HepG2 (cell line): ENCODE data around the gene TMX2. TPM values are rescaled to one million over a fixed set of nuclear protein-coding genes. Genes with fewer than 3 reads are reported as not detected.
A peak's percentile ranks its signal among the peaks of the same experiment; 100 is the strongest.

ENCODE experiments used
- ATF6 ChIP-seq: sonication (generic); formaldehyde crosslinking; conservative IDR thresholded peaks from 2 replicates; pipeline ENCODE4 v1.4.0; 2020; ENCODE audit warnings: missing genetic modification reagents
- CHD2 ChIP-seq: IDR thresholded peaks from 2 replicates; pipeline ENCODE4 v1.6.1; 2011; ENCODE audit warnings: low read depth, low read length, improper control_type of control experiment
- E2F5 ChIP-seq: sonication (generic); formaldehyde crosslinking; conservative IDR thresholded peaks from 2 replicates; pipeline ENCODE4 v1.4.0; 2020; ENCODE audit warnings: missing genetic modification reagents
- HMG20B ChIP-seq: conservative IDR thresholded peaks from 2 replicates; pipeline ENCODE4 v1.6.1; 2016; ENCODE audit warnings: missing genetic modification reagents, missing compliant biosample characterization
- HMGXB3 ChIP-seq: sonication (generic); formaldehyde crosslinking; IDR thresholded peaks from 2 replicates; pipeline ENCODE4 v1.4.0; 2020; ENCODE audit warnings: missing genetic modification reagents, borderline replicate concordance
- IKZF5 ChIP-seq: IDR thresholded peaks from 2 replicates; pipeline ENCODE4 v1.6.1; 2018; ENCODE audit warnings: missing genetic modification reagents, mild to moderate bottlenecking, missing compliant biosample characterization
- NCOA5 ChIP-seq: sonication (generic); formaldehyde crosslinking; IDR thresholded peaks from 2 replicates; pipeline ENCODE4 v1.4.0; 2020; ENCODE audit warnings: missing genetic modification reagents
- NR0B2 ChIP-seq: sonication (generic); formaldehyde crosslinking; IDR thresholded peaks from 2 replicates; pipeline ENCODE4 v1.4.0; 2020; ENCODE audit warnings: mild to moderate bottlenecking, missing genetic modification reagents
- NR2F2 ChIP-seq: IDR thresholded peaks from 2 replicates; pipeline ENCODE4 v1.6.1; 2012; ENCODE audit warnings: low read depth, inconsistent platforms, borderline replicate concordance
- SIX1 ChIP-seq: sonication (generic); formaldehyde crosslinking; IDR thresholded peaks from 2 replicates; pipeline ENCODE4 v1.4.0; 2020; ENCODE audit warnings: missing genetic modification reagents, borderline replicate concordance
- TEAD2 ChIP-seq: sonication (generic); formaldehyde crosslinking; IDR thresholded peaks from 2 replicates; pipeline ENCODE4 v1.9.0; 2021; ENCODE audit warnings: missing genetic modification reagents
- ZBTB33 ChIP-seq: sonication (generic); formaldehyde crosslinking; IDR thresholded peaks from 2 replicates; pipeline ENCODE4 v1.4.0; 2020; ENCODE audit warnings: missing genetic modification reagents
- ZFP36L2 ChIP-seq: sonication (generic); formaldehyde crosslinking; IDR thresholded peaks from 2 replicates; pipeline ENCODE4 v1.4.0; 2020; ENCODE audit warnings: missing genetic modification reagents
- ZMAT5 ChIP-seq: sonication (generic); formaldehyde crosslinking; IDR thresholded peaks from 2 replicates; pipeline ENCODE4 v1.5.0; 2020; ENCODE audit warnings: mild to moderate bottlenecking, low read depth, missing genetic modification reagents, borderline replicate concordance
- ZNF510 ChIP-seq: sonication (generic); formaldehyde crosslinking; IDR thresholded peaks from 2 replicates; pipeline ENCODE4 v1.4.0; 2020; ENCODE audit warnings: low read depth, mild to moderate bottlenecking, missing genetic modification reagents
- ZNF615 ChIP-seq: sonication (generic); formaldehyde crosslinking; IDR thresholded peaks from 2 replicates; pipeline ENCODE4 v1.5.0; 2020; ENCODE audit warnings: mild to moderate bottlenecking, missing genetic modification reagents, borderline replicate concordance
- ZNF7 ChIP-seq: IDR thresholded peaks from 2 replicates; pipeline ENCODE4 v1.6.1; 2016; ENCODE audit warnings: missing biosample characterization, missing genetic modification reagents
- ZSCAN25 ChIP-seq: sonication (generic); formaldehyde crosslinking; IDR thresholded peaks from 2 replicates; pipeline ENCODE4 v1.8.0; 2022; ENCODE audit warnings: mild to moderate bottlenecking, missing genetic modification reagents
- polyA plus RNA-seq, 8 experiments: library from polyadenylated mRNA; depleted of rRNA in 3 of 8; stranded (reverse) in 7 of 8; unstranded in 1 of 8; fragments of >200 nt; fragmentation: Illumina TruSeq in 4 of 8; extraction: Trizol in 4 of 8; gene quantifications; 2 replicates each; pipeline versions ENCODE4 v1.2.1 to v1.2.3, GENCODE V29; 2011 to 2016; ENCODE audit warnings: low read depth in 4 of 8, missing spikeins in 1 of 8, mixed read lengths in 1 of 8; ENCODE audit not compliant: insufficient read depth in 1 of 8
- total RNA-seq, 5 experiments: library from RNA; depleted of rRNA; stranded (reverse); fragments of >200 nt; fragmentation: Illumina TruSeq; extraction: Trizol; gene quantifications; 2 replicates each; pipeline ENCODE4 v1.2.3, GENCODE V29; 2016; ENCODE audit warnings: low read depth in 1 of 5

Gene TMX2
- total and polyA plus RNA-seq, 2 of the 13 experiments (the other 11 are each of a cell fraction or from before 2014, with no cell fraction given), result 84.5 to 129 TPM

GRCh38 chr11:57667736-57668433 lies 44.5 kb upstream of the TMX2 start, which contains the start of gene ZDHHC5 (continued):
- peak; percentile 15; the same call in 1 of the 2 replicates for TF ChIP-seq E2F5
- no peak for TF ChIP-seq ZMAT5 (CRISPR knock-in tag)
- no peak for TF ChIP-seq HMG20B (CRISPR knock-in tag)
- peak; percentile 40; the same call in 1 of the 2 replicates for TF ChIP-seq HMGXB3 (CRISPR knock-in tag)
- no peak for TF ChIP-seq NCOA5
- TF ChIP-seq NR0B2 (CRISPR knock-in tag), result no peak
- no peak; the same call in 1 of the 2 replicates for TF ChIP-seq ZSCAN25
- TF ChIP-seq IKZF5, result no peak; the same call in none of the 2 replicates
- TF ChIP-seq NR2F2, result no peak; the same call in 1 of the 2 replicates
- TF ChIP-seq SIX1, result no peak
- no peak for TF ChIP-seq ZNF7 (CRISPR knock-in tag)
- TF ChIP-seq ZBTB33, result no peak
- TF ChIP-seq ZNF510, result 0 out of 2 replicates have a peak, but pooled peaks have one; percentile 36
- TF ChIP-seq ZNF615 (CRISPR knock-in tag), result no peak
- TF ChIP-seq ATF6 (CRISPR knock-in tag), result no peak
- no peak for TF ChIP-seq TEAD2 (CRISPR knock-in tag)
- TF ChIP-seq ZFP36L2 (CRISPR knock-in tag), result no peak
- TF ChIP-seq CHD2, result peak; percentile 90
